Renal pelvis (tissue), 12 donors: ENCODE data around the gene ERG28. TPM values are rescaled to one million over a fixed set of nuclear protein-coding genes. Genes with fewer than 3 reads are reported as not detected.
"Not testable (repeated sequence)": the region's sequence is repeated elsewhere in the genome, so short reads cannot be mapped to it uniquely, and the experiment has no call there.

Experiments used
- DNase-seq: peaks from one replicate; pipeline ENCODE4 v3.0.0-alpha.2; 2013
- long read RNA-seq, 16 experiments: transcript quantifications; one replicate each; lab custom pipeline, GENCODE V29; 2026
- polyA plus RNA-seq, 3 donors: library from polyadenylated mRNA; unstranded; fragments of 120-200 nt; gene quantifications; one replicate each; pipeline ENCODE4 v1.2.1, GENCODE V29; 2013; ENCODE audit not compliant: insufficient read length in 3 of 3

Gene ERG28, protein sequence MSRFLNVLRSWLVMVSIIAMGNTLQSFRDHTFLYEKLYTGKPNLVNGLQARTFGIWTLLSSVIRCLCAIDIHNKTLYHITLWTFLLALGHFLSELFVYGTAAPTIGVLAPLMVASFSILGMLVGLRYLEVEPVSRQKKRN
- polyA plus RNA-seq, result 10 to 100 TPM; 35.1 to 37.5 (median 36.6) TPM
- long read RNA-seq, donor 1, transcript ERG28-201 (5 exons, 2,633 nt), result major isoform, 67 of 95 reads
- long read RNA-seq, donor 1, partial matches to known transcripts, result 28 of 95 reads
- long read RNA-seq, donor 1, other reads (novel, unspliced or antisense), result 0 of 95 reads
- long read RNA-seq, donor 2, transcript ERG28-201 (5 exons, 2,633 nt), result major isoform, 83 of 112 reads
- long read RNA-seq, donor 2, partial matches to known transcripts, result 23 of 112 reads
- long read RNA-seq, donor 2, other reads (novel, unspliced or antisense), result 6 of 112 reads
- long read RNA-seq, donor 3, transcript ERG28-201 (5 exons, 2,633 nt), result major isoform, 73 of 84 reads
- long read RNA-seq, donor 3, partial matches to known transcripts, result 11 of 84 reads
- long read RNA-seq, donor 3, other reads (novel, unspliced or antisense), result 0 of 84 reads
- long read RNA-seq, donor 4, transcript ERG28-201 (5 exons, 2,633 nt), result major isoform, 71 of 92 reads
- long read RNA-seq, donor 4, partial matches to known transcripts, result 21 of 92 reads
- long read RNA-seq, donor 4, other reads (novel, unspliced or antisense), result 0 of 92 reads
- long read RNA-seq, donor 5, transcript ERG28-201 (5 exons, 2,633 nt), result major isoform, 28 of 34 reads
- long read RNA-seq, donor 5, partial matches to known transcripts, result 6 of 34 reads
- long read RNA-seq, donor 5, other reads (novel, unspliced or antisense), result 0 of 34 reads
- long read RNA-seq, donor 6, transcript ERG28-201 (5 exons, 2,633 nt), result major isoform, 62 of 173 reads
- long read RNA-seq, donor 6, partial matches to known transcripts, result 59 of 173 reads
- long read RNA-seq, donor 6, other reads (novel, unspliced or antisense), result 52 of 173 reads
- long read RNA-seq, donor 7, transcript ERG28-201 (5 exons, 2,633 nt), result major isoform, 59 of 64 reads
- long read RNA-seq, donor 7, partial matches to known transcripts, result 0 of 64 reads
- long read RNA-seq, donor 7, other reads (novel, unspliced or antisense), result 5 of 64 reads
- long read RNA-seq, donor 8, transcript ERG28-201 (5 exons, 2,633 nt), result major isoform, 19 of 19 reads
- long read RNA-seq, donor 8, partial matches to known transcripts, result 0 of 19 reads
- long read RNA-seq, donor 8, other reads (novel, unspliced or antisense), result 0 of 19 reads
- long read RNA-seq, donor 9, transcript ERG28-201 (5 exons, 2,633 nt), result major isoform, 70 of 88 reads
- long read RNA-seq, donor 9, partial matches to known transcripts, result 18 of 88 reads
- long read RNA-seq, donor 9, other reads (novel, unspliced or antisense), result 0 of 88 reads
- long read RNA-seq, donor 10, transcript ERG28-201 (5 exons, 2,633 nt), result major isoform, 56 of 61 reads
- long read RNA-seq, donor 10, partial matches to known transcripts, result 5 of 61 reads
- long read RNA-seq, donor 10, other reads (novel, unspliced or antisense), result 0 of 61 reads
- long read RNA-seq, donor 11, transcript ERG28-201 (5 exons, 2,633 nt), result major isoform, 37 of 37 reads
- long read RNA-seq, donor 11, partial matches to known transcripts, result 0 of 37 reads
- long read RNA-seq, donor 11, other reads (novel, unspliced or antisense), result 0 of 37 reads
- long read RNA-seq, donor 12, transcript ERG28-201 (5 exons, 2,633 nt), result major isoform, 69 of 92 reads
- long read RNA-seq, donor 12, partial matches to known transcripts, result 23 of 92 reads
- long read RNA-seq, donor 12, other reads (novel, unspliced or antisense), result 0 of 92 reads
- long read RNA-seq, donor 13, transcript ERG28-201 (5 exons, 2,633 nt), result major isoform, 25 of 47 reads
- long read RNA-seq, donor 13, partial matches to known transcripts, result 22 of 47 reads
- long read RNA-seq, donor 13, other reads (novel, unspliced or antisense), result 0 of 47 reads
- long read RNA-seq, donor 14, result 0 reads
- long read RNA-seq, donor 15, result 0 reads
- long read RNA-seq, donor 16, transcript ERG28-201 (5 exons, 2,633 nt), result major isoform, 69 of 84 reads
- long read RNA-seq, donor 16, partial matches to known transcripts, result 15 of 84 reads
- long read RNA-seq, donor 16, other reads (novel, unspliced or antisense), result 0 of 84 reads

DNA sequence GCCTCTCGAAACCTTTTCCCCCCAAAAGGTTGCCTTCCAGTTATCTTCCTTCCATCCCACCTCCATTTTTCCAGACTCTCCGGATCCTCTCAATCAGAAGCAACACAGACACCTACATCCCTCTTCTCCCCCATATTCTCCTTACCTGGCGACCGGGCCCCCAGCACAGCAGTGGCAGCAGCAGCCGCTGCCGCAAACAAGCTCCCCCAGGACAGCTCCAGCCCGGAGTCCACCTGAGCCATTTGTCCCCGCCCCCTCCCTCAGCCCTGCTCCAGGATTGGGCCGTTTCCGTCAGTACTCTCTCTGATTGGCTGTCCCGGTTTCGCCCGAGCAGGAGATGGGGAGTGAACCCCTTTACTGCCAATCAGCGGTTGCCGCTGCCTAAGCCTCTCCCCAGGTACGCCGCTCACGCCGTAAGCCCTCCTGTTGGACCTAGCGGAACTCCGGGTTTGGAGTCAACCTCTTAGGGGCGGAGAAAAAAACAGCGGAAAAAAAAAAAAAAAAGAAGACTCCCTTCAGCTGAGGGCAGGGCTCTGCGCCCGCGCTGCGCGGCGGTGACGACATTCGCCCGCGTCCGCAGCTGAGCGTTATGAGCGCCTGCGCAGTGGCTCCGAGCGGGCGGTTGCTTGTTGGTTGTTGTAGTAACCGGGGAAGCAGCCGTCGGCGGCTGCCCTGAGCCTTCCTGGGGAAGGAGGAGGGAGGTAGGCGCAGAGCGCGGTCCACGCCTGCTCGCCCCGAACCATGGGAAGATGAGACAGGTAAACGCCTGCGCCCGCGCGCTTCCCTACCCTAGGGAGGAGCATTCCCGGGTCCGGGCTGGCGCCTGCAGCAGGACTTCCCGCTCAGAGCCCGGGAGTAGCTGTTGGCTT, at the start of gene ERG28, which contains the start of gene TTLL5:
Gene ERG28, minus strand, starts transcription at position 247 of the 869 bp plus-strand sequence. CDS start 3,374 bp downstream, outside the sequence.
Gene TTLL5, plus strand, starts transcription at position 617 of the 869 bp plus-strand sequence. CDS start 1,904 bp downstream, outside the sequence.
- DNase-seq, result peak; percentile 97

DNA sequence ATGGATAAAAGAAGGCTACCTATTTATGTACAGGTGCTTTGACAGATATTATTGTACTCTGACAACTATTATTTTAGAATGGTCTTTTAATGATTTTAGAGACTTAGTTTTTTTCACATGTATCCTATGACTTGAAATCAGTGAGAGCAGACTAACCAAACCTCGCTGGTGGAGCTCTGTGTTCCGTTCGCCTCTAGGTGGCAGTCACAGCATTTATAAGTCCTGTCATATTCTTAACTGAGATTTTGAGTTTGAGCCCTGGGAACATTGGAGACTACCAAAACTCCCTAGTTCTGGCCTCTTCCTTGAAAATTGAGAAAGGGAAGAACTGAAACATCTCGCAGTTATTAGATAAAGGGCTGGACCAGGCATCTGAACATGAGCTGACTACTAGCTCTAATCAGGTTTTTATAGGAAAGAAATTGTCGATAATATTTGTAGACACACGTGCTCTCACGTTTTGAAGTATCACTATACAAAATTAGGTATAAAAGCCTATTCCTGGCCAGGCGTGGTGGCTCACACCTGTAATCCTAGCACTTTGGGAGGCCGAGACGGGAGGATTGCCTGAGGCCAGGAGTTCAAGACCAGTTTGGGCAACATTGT, 48.6 kb upstream of the ERG28 start:
- peak; percentile 77 for DNase-seq

DNA sequence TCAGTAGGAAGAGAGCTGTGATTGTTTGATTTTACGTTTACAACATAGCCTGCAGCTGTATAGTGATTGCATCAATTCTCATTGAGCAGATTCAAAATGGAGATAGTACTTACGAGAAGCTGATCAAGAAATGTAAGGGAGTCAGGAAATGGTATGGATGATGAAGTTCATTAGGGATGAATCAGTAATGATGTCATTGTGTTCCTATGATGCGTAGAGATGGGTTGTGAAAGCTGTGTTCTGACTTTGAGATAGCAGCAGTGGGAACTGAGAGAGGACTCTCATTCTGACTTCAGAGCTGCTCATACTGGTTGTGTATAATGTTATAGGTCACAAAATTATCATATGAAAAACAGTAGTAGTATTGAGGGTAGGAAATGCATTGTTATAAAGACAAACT, 44.3 kb upstream of the ERG28 start:
- no peak for DNase-seq

DNA sequence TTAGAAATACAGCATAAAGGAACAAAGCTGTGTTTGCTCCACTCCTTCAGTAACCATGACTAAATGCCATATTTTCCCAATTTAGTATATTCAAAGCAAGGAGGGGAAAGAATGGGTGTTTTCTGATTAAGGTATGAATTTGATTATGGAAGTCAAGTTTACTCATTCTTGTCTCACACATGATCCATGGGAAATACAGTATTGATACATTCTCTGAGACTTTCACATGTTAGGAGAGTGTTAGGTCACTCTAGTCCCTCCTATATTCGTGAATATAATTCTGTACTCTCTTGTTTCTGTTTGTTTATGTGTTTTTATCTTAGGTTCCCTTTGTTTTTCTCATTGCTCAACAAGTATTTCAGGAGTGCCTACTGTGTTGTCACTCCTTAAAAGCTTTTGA, 42.8 kb upstream of the ERG28 start:
- no peak for DNase-seq

DNA sequence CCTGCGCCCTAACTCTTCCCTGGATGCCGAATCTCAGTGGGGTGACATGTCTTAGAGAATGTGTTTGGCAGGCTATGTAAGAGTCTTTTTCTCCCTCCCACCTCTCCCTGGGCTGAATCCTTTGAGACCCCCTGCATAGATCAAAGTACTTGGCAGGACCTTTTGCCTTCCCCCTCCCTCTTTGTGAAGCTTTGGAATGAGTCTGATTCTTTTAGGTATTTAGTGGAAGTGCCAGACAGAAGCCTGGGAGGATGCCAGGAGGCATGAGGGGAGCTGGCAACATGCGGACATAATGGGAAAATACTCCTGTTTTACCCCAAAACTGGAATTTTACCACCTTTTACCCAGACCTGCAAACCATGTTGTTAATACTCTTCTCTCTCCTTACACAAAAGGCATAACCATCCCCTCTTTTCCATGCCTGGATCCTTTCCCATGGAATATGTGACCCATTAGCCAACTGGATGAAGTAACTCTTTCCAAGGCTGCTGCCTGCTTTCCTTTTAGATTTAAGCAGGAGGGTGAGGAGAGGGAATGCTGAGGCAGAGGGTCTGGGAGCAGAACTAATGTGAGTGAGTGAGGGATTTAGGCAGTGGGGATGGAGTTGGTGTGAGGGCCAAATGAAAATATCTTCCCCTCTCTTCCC, 42.1 kb upstream of the ERG28 start:
- no peak for DNase-seq

DNA sequence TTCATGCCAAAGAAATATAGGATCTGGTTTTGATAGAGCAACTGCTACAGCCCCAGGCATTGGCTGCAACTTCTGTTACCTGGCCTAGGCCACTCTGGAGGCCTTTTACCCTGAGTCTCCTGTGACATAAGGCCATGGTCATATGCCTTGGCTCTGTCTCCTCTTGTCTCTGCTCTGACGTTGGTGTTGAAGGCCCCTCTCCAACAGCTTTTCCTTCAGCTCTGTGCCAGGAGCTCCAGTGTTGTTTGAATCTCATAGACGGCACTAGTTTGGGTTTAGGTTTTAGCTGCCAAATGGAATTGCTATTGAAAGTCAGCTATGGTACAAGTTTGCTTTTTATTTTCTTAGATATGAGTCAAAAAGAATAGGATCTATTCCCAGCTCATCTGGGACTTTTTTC, 41.4 kb upstream of the ERG28 start:
- DNase-seq, result no peak

DNA sequence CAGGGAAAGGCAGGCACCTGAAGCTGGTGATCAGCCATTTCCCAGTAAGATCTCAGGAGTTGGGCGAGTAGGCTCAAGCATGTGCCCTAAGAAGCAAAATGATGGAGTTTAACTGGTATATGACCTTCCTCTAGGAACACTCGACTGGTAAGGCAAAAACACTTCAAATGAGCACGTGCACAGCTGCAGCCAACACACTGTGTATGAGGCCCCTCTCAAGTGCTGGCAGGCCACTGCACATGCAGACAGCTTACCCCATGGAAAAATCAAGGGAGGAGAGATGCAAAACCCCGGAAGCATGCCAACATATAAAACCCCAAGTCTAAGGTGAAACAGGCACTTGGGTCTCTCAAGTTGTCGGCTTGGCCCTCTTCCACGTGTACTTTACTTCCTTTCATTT, 39.6 kb upstream of the ERG28 start:
- no peak for DNase-seq

DNA sequence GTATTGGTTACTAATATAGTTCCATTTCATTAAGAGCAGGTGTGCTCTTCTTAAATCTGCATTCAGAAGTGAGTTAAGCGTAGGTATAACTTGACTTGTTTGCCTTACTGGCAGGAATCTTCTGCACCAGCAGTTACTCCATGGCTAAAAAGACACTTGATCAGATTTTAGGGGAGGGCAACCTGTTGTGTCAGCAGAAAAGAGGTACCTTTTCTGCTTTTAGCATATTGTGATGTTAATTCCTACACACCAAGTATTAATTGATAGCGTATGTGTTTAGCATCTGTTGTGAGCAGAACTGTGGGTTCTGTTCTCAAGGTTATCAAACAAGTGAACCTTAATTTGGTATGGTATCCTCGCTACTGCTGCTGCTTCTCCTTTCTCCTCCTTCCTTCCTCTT, 38.7 kb upstream of the ERG28 start:
- DNase-seq, result no peak

DNA sequence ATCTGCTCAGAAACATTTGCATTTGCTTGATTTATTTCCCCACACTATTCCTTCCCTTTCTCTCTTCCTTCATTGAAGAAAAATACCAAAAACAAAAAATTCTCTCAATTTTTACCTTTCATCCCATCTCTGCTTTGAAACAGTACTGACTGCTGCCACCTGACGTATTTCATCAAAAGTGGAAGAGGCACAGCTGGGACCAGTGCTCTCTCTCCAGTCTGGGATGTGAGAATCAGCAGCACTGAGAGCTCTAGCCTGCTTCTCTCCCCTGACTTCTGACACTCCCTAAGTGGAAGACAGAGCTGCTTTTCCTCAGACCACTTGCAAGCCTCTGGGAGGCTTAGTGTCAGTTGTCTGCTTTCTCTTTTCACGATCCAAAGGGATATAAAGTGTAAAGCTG, 37.2 kb upstream of the ERG28 start:
- no peak for DNase-seq

DNA sequence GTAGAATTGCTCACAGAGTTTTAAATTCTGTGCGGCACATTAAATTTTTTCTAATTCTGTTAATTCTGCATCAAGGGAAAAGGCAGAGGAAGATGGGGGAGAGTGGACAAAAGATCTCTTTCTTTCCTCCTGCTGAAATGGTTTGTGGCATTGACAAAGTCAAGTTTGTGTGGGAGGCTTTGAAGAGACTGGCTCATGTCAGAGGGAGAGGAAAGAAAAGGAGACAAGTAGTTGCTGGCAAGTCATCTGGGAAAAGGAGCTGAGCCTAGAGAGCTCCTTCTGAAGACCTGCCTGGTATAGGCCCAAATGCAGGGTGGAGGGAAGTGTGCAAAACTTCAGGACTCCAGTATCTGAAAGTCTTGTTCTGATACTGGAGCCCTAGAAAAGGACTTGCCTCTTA, 36.7 kb upstream of the ERG28 start:
- no peak for DNase-seq

DNA sequence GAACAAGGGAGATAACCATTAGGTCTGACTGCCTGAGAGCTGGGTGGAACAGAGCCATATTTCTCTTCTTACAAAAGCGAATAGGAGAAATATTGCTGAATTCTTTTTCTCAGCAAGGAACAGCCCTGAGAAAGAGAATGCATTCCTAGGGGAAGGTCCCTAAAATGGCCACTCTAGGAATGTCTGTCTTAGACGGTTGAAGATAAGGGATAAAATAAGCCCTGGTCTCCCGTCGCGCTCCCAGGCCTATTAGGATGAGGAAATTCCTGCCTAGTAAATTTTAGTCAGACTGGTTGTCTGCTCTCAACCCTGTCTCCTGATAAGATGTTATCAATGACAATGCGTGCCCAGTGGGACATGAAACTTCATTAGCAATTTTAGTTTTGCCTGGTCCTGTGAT, 34.3 kb upstream of the ERG28 start:
- DNase-seq, result not testable (repeated sequence)

DNA sequence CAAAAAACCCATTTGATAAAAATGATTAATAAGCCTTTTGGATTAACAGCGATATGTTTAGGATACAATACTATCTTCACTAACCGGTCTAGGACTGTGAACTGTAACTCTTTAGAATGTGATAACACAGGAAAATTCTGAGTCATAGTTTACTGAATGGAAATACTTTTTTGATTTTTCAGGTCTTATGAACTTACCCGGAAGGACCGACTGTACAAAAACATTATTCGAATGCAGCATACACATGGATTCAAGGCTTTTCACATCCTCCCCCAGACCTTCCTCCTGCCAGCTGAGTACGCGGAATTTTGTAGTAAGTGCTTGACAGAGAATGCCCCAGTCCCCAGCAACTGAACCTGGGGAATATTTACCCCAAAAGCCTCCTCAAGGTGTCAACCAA, 29.3 kb upstream of the ERG28 start:
- no peak for DNase-seq

DNA sequence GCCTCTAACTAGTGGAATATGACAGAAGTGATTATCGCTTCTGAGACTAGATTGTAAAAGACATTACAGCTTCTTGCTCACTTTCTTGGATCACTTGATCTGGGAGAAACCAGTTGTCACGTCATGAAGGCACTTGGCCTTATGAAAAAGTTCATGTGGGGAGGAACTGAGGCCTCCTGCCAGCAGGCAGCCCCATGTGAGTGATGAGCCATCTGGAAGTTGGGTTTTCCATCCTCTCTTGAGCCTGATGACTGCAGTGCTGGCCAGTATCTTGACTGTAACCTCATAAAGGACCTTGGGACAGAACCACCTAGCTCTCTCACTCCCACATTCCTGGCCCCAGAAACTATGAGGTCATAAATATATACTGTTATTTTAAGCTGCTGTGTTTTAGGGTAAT, 28.3 kb upstream of the ERG28 start:
- no peak for DNase-seq

DNA sequence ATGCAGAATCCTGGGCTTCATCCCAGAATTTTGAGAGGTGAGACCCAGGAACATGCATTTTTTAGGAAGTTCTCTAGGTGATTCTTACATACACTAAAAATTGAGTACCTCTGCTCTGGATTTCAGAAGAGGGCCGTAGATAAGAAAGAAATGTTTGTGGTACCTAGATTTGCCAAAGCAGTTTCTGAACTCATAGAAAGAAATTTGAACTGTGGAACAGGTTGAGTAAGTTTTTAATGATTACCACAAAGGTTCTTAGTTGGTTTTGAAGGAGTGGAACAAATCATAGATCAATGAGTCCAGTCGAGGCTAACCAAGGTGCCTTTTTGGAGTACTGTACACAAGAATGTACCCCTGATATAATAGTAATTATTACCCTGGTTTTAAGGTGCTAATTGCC, 25.2 kb upstream of the ERG28 start:
- no peak for DNase-seq

DNA sequence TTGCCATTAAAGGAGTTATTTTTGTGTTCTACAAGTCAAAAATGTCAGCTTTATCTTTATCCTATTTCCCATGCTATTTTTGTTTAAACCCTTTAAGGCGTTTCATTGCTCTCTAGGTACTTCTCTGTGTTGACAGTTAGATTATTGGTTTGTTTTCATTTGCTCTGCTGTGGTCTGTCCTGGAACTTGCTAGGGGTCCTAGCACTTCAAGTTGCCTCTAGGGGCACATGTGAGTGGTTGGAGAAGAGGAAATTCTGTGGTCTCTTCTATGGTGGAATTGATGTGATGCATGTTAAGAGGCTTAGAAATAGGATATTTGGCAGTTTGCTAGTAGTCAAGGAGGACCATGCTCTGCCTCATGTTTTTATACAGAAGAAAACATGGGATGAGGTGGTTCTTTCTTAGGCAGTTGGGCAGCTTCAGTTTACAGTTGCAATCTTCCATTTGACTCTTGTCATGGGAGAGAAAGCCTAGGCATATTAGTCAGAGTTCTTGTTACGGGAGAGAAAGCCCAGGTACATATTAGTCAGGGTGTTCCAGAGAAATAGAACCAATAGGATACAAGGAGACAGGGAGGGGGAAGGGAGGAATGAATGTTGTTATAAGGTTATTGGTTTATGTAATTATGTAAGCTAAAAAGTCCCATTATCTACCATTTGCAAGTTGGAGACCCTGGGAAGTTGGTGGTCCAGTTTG, 14.7 kb upstream of the ERG28 start:
- DNase-seq, result no peak

DNA sequence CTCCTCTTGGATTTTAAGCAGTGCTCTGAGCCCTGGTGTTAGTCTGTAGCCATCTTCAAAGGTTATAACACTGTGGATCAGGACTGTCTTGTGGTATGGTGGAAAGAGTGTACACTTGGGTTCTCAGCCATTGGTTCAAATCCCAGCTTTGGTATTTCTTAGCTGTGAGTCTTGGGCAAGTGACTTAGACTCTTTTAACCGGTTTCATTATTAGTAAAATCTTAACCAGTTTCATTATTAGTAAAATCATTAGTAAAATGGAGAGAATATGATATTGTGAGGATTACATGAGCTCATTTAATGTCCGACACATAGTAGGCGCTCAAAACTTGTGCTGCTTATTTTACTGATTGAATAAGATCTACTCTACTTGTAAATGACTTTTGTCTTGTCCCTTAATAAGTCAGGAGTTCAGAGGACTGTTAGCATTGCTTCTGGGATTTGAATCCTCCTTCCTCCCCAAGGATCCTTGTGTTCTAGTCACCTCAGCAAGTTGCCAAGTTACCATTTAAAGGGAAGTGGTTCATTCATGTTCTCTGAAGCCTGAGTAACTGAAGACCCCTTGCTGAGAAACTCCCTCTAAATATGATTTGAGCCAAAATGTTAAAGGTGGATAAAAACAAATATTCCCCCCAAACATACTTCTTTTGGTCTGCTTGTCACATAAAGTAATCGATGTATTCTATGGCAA, 12.8 kb upstream of the ERG28 start:
- no peak for DNase-seq
